HepG2 (cell line): ENCODE measurements around the gene IGF2.

Experiments used
- BRD4 ChIP-seq: sonication (generic); formaldehyde crosslinking; IDR thresholded peaks from 2 replicates; pipeline ENCODE4 v1.4.0; 2020; ENCODE audit warnings: missing genetic modification reagents
- HNF4A ChIP-seq: sonication (generic); formaldehyde crosslinking; IDR thresholded peaks from 2 replicates; pipeline ENCODE4 v1.4.0; 2020; ENCODE audit warnings: missing genetic modification reagents
- KDM1A ChIP-seq: IDR thresholded peaks from 2 replicates; pipeline ENCODE4 v1.6.1; 2016; ENCODE audit warnings: missing compliant biosample characterization
- KDM5B ChIP-seq: sonication (generic); formaldehyde crosslinking; IDR thresholded peaks from 2 replicates; pipeline ENCODE4 v1.4.0; 2020; ENCODE audit warnings: missing genetic modification reagents, mild to moderate bottlenecking, borderline replicate concordance
- NR2C2 ChIP-seq: sonication (generic); formaldehyde crosslinking; IDR thresholded peaks from 2 replicates; pipeline ENCODE4 v1.4.0; 2020; ENCODE audit warnings: missing genetic modification reagents, mild to moderate bottlenecking, moderate library complexity, borderline replicate concordance
- POLR2AphosphoS5 ChIP-seq: IDR thresholded peaks from 2 replicates; pipeline ENCODE4 v1.6.1; 2012; ENCODE audit warnings: low read depth, low read length
- RFX3 ChIP-seq: IDR thresholded peaks from 2 replicates; pipeline ENCODE4 v1.6.1; 2016; ENCODE audit warnings: missing biosample characterization, missing genetic modification reagents
- ZNF839 ChIP-seq: sonication (generic); formaldehyde crosslinking; IDR thresholded peaks from 2 replicates; pipeline ENCODE4 v1.4.0; 2020; ENCODE audit warnings: missing genetic modification reagents, mild to moderate bottlenecking, borderline replicate concordance
- ZSCAN31 ChIP-seq: sonication (generic); formaldehyde crosslinking; IDR thresholded peaks from 2 replicates; pipeline ENCODE4 v1.5.0; 2020; ENCODE audit warnings: low read depth, mild to moderate bottlenecking, missing genetic modification reagents
- TF ChIP-seq, protein P1 (sequence below): sonication (generic); formaldehyde crosslinking; IDR thresholded peaks from 2 replicates; pipeline ENCODE4 v1.5.0; 2020; ENCODE audit warnings: mild to moderate bottlenecking, missing genetic modification reagents, moderate library complexity
- TF ChIP-seq, protein P2 (sequence below): sonication (generic); formaldehyde crosslinking; IDR thresholded peaks from 2 replicates; pipeline ENCODE4 v1.9.0; 2021; ENCODE audit warnings: missing genetic modification reagents, mild to moderate bottlenecking, borderline replicate concordance

DNA sequence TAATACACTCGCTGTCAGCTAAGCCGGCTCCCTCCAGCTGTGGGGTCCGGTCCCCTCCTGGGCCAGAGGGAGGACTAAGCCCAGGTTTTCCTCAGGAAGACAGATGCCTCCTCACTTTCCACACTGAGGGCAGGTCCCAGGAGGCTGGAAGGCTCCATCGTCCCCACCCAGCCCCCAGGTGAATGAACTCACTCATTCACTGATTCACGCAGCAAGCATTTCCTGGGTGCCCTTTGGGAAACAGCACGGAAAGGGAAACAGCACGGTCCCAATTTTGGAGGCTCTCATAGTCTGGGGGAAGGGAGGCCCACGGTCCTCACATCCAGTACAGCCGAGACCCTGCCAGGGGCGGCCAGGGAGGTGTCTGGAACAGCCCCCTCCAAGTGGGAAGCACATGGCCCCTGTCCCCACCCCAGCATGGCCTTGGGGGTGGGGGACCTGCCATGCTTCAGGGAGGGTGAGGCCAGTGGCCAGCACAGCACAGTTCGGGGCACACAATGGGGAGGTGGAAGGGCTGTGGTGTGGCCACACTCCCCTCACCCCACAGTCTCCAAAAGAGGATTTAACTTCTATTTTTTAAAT is 41.7 kb upstream of the IGF2 start:
- TF ChIP-seq KDM5B (CRISPR knock-in tag) (no peak), KDM1A (no peak), ZNF839 (CRISPR knock-in tag) (no peak), ZSCAN31 (CRISPR knock-in tag) (no peak), BRD4 (CRISPR knock-in tag) (no peak), HNF4A (no peak), NR2C2 (CRISPR knock-in tag) (no peak), POLR2AphosphoS5 (no peak), RFX3 (CRISPR knock-in tag) (no peak)
- TF ChIP-seq, protein P1, sequence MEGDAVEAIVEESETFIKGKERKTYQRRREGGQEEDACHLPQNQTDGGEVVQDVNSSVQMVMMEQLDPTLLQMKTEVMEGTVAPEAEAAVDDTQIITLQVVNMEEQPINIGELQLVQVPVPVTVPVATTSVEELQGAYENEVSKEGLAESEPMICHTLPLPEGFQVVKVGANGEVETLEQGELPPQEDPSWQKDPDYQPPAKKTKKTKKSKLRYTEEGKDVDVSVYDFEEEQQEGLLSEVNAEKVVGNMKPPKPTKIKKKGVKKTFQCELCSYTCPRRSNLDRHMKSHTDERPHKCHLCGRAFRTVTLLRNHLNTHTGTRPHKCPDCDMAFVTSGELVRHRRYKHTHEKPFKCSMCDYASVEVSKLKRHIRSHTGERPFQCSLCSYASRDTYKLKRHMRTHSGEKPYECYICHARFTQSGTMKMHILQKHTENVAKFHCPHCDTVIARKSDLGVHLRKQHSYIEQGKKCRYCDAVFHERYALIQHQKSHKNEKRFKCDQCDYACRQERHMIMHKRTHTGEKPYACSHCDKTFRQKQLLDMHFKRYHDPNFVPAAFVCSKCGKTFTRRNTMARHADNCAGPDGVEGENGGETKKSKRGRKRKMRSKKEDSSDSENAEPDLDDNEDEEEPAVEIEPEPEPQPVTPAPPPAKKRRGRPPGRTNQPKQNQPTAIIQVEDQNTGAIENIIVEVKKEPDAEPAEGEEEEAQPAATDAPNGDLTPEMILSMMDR (CRISPR knock-in tag) = no peak
- TF ChIP-seq, protein P2, sequence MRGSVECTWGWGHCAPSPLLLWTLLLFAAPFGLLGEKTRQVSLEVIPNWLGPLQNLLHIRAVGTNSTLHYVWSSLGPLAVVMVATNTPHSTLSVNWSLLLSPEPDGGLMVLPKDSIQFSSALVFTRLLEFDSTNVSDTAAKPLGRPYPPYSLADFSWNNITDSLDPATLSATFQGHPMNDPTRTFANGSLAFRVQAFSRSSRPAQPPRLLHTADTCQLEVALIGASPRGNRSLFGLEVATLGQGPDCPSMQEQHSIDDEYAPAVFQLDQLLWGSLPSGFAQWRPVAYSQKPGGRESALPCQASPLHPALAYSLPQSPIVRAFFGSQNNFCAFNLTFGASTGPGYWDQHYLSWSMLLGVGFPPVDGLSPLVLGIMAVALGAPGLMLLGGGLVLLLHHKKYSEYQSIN (CRISPR knock-in tag) = no peak
